Gastrocnemius medialis (tissue), 4 donors: ENCODE measurements around the gene CENPX. TPM values are rescaled to one million over a fixed set of nuclear protein-coding genes. Genes with fewer than 3 reads are reported as not detected.

Experiments
- ATAC-seq, 2 donors: fragments of 150-250 bp; one replicate each; pipeline ENCODE4 v1.9.1; 2016
- DNase-seq, 2 donors: peaks; one replicate each; pipeline ENCODE4 v3.0.0-alpha.2; 2019
- H3K27ac ChIP-seq, 4 donors: fragments of 200-600 bp; sonication (generic); 1 replicate in 1 of 4; 2 replicates in 3 of 4; pipeline ENCODE4 v1.5.1; 2016 to 2018; ENCODE audit warnings: mild to moderate bottlenecking in 2 of 4, moderate library complexity in 1 of 4
- H3K27me3 ChIP-seq, 3 donors: fragments of 200-600 bp; sonication (generic) in 2 of 3; 1 replicate in 1 of 3; 2 replicates in 2 of 3; pipeline versions ENCODE4 v1.5.1 to v1.6.0; 2016 to 2019; ENCODE audit warnings: mild to moderate bottlenecking in 1 of 3, moderate library complexity in 1 of 3
- H3K36me3 ChIP-seq, 2 donors: fragments of 200-600 bp; sonication (generic) in 1 of 2; one replicate each; pipeline ENCODE4 v1.5.1; 2017 to 2018
- H3K4me1 ChIP-seq, 2 donors: fragments of 200-600 bp; sonication (generic) in 1 of 2; one replicate each; pipeline ENCODE4 v1.5.1; 2016 to 2017; ENCODE audit warnings: mild to moderate bottlenecking in 2 of 2
- H3K4me3 ChIP-seq, 4 donors: fragments of 200-600 bp; sonication (generic) in 3 of 4; 1 replicate in 1 of 4; 2 replicates in 3 of 4; pipeline ENCODE4 v1.5.1; 2016 to 2019; ENCODE audit warnings: mild to moderate bottlenecking in 2 of 4
- H3K9me3 ChIP-seq, 3 donors: fragments of 200-600 bp; sonication (generic) in 2 of 3; 1 replicate in 1 of 3; 2 replicates in 2 of 3; pipeline ENCODE4 v1.5.1; 2016 to 2019
- POLR2A ChIP-seq, 2 donors: fragments of 450-650 bp; IDR thresholded peaks; one replicate each; pipeline ENCODE4 v1.6.1; 2017; ENCODE audit warnings: antibody characterized with exemption in 2 of 2, mild to moderate bottlenecking in 2 of 2, moderate library complexity in 2 of 2
- in situ Hi-C, 4 donors: fragments of 200-750 bp; cut with MboI; loops; one replicate each; pipeline versions ENCODE4 v1.15.0 to v1.8.0; 2017; ENCODE audit warnings: low sequenced_read_pairs in 4 of 4
- intact Hi-C: fragments of 100-400 bp; cut with DNase I; formaldehyde crosslinking; loops from one replicate; pipeline ENCODE4 v1.15.1; 2023; ENCODE audit warnings: low total_unique reads
- total RNA-seq, 4 donors: library from RNA; depleted of rRNA; stranded (reverse); fragments of >200 nt; gene quantifications; one replicate each; pipeline versions ENCODE4 v1.1.0 to v1.2.3, GENCODE V29; 2016
- TF ChIP-seq, protein P1 (sequence below), 5 experiments: fragments of 450-650 bp in 3 of 5; fragments of 200-600 bp in 2 of 5; sonication (generic) in 2 of 5; IDR thresholded peaks in 4 of 5; conservative IDR thresholded peaks in 1 of 5; 1 replicate in 4 of 5; 2 replicates in 1 of 5; pipeline ENCODE4 v1.5.1; 2016 to 2019; ENCODE audit warnings: antibody characterized with exemption in 5 of 5, mild to moderate bottlenecking in 3 of 5, moderate library complexity in 3 of 5

CENPX gene
- total RNA-seq, 4 donors from 2014 or later: 41.2 to 62.7 (median 57.0) TPM

DNA sequence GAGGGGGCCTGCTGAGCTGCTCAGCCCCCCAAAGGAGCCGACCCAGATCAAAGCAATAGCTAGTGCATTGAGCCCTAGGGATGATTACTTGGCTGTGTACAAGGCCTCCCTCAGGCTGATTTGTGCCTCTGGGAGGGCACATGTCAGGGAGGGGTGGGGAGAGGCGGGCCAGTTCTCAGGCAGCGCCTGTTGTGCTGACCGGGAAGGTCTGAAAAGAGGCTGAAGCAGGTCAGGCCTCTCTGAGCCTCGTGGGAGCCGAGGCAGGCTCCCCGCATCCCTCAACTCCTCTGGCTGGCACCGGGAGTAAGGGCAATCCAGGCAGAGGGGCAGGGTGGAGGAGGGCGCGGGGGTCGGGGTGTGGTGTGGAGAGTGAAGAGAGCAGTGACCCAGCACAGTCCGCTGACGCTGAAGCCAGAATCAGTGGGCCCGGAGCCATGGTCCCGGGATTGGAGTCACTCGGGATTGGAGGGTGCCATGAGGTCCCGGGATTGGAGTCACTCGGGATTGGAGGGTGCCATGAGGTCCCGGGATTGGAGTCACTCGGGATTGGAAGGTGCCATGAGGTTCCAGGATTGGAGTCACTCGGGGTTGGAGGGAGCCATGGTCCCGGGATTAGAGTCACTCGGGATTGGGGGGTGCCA lies 11.8 kb upstream of the CENPX start:
- H3K36me3 ChIP-seq: peaks cover 3 to 16% of the 10 kb centered on the region in 2 donors
- no peak for TF ChIP-seq POLR2A (IDR thresholded peaks at IDR 0.05)
- TF ChIP-seq, protein P1, sequence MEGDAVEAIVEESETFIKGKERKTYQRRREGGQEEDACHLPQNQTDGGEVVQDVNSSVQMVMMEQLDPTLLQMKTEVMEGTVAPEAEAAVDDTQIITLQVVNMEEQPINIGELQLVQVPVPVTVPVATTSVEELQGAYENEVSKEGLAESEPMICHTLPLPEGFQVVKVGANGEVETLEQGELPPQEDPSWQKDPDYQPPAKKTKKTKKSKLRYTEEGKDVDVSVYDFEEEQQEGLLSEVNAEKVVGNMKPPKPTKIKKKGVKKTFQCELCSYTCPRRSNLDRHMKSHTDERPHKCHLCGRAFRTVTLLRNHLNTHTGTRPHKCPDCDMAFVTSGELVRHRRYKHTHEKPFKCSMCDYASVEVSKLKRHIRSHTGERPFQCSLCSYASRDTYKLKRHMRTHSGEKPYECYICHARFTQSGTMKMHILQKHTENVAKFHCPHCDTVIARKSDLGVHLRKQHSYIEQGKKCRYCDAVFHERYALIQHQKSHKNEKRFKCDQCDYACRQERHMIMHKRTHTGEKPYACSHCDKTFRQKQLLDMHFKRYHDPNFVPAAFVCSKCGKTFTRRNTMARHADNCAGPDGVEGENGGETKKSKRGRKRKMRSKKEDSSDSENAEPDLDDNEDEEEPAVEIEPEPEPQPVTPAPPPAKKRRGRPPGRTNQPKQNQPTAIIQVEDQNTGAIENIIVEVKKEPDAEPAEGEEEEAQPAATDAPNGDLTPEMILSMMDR (IDR thresholded peaks at IDR 0.05 in 4 of 5, conservative IDR thresholded peaks at IDR 0.05 in 1 of 5): no peak
- in situ Hi-C loops (loop anchor here (10.0 to 25.0 kb wide), 2 partner anchors 103 to 120 kb away; no protein-coding TSS in a partner anchor), intact Hi-C loops (loop anchor here (5.0 kb wide), 1 partner anchor 203 kb away; no protein-coding TSS in a partner anchor)
- H3K4me1 ChIP-seq: peaks cover 12 to 40% of the 10 kb centered on the region in 2 donors
- no peak overlapping the region for H3K4me3 ChIP-seq
- peaks cover 10 to 14% (median 11%) of the 10 kb centered on the region in 3 donors for H3K27me3 ChIP-seq
- ATAC-seq: no peak
- no peak for DNase-seq
- H3K9me3 ChIP-seq: no peaks in the 10 kb centered on the region
- H3K27ac ChIP-seq: no peak overlapping the region

DNA sequence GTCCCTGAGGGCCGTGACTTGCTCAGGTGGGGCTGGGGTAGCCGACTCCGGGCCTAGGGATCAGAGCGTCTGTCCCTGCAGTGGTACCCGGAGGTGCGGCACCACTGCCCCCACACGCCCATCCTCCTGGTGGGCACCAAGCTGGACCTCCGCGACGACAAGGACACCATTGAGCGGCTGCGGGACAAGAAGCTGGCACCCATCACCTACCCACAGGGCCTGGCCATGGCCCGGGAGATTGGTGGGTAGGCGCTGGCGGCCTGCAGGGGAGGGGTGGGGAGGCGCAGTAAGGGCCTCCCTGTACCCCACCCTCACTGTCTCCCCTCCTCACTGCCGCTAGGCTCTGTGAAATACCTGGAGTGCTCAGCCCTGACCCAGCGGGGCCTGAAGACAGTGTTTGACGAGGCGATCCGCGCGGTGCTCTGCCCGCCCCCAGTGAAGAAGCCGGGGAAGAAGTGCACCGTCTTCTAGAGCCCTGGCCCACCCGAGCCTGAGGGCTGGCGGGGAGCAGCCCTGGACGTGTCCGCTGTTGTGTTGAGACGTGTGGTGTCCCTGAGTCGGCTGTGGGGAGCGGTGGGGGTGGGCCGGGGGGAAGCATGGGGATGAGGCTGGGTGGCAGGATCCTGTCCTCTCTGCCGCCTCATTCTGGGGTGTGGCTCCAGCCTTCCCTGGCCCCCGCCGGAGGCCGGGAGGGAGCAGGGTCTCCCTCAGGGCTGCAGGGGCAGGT lies 10.8 kb upstream of the CENPX start:
- TF ChIP-seq, protein P1 (IDR thresholded peaks at IDR 0.05 in 4 of 5, conservative IDR thresholded peaks at IDR 0.05 in 1 of 5): no peak
- no peak for TF ChIP-seq POLR2A (IDR thresholded peaks at IDR 0.05)
- no peak for DNase-seq
- intact Hi-C loops: no loop called here
- Histone ChIP-seq H3K27me3 (peaks cover 10 to 14% (median 11%) of the 10 kb centered on the region in 3 donors), H3K36me3 (peaks cover 3 to 16% of the 10 kb centered on the region in 2 donors), H3K4me1 (peaks cover 12 to 40% of the 10 kb centered on the region in 2 donors), H3K4me3 (no peak overlapping the region), H3K9me3 (no peaks in the 10 kb centered on the region), H3K27ac (no peak overlapping the region)
- in situ Hi-C loops: loop anchor here (10.0 to 25.0 kb wide), 2 partner anchors 104 to 121 kb away; no protein-coding TSS in a partner anchor
- ATAC-seq: no peak

DNA sequence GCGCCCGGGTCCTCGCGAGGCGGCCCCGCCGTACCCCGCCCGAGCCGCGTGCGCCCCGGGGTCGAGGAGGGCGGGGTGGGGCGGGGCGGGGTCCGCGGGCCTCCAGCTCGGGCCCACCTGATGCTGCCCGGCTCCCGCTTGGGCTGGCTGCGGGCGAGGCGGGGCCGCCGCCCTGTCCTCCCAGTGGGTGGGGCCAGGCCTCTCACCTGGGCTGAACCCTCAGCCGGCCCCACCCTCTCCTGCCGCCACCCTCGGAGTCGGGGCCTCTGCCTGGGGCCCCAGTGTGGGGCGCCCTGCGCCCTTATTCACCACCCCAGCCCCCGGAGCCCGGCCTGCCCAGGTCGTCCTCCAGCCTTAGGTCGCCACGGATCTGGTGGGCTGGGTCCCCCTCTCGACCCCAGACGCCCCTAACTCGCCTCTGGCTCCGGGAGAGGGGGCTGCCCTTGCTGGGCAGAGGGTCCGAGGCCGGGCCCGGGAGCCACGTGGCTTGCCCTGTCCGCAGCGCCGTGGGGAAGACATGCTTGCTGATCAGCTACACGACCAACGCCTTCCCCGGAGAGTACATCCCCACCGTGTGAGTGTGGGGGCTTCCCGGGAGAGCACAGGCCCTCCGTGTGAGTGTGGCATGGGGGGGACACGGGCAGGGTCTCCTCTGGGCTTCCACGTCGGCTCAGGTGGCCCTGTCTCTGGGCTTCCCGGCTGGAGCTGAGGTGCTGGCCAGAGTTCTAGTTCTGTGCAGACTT lies 9.4 kb upstream of the CENPX start:
- no peak for TF ChIP-seq POLR2A (IDR thresholded peaks at IDR 0.05)
- TF ChIP-seq, protein P1 (IDR thresholded peaks at IDR 0.05 in 4 of 5, conservative IDR thresholded peaks at IDR 0.05 in 1 of 5): no peak
- Histone ChIP-seq H3K36me3 (peaks cover 3 to 16% of the 10 kb centered on the region in 2 donors), H3K4me3 (no peak overlapping the region), H3K27ac (no peak overlapping the region), H3K9me3 (no peaks in the 10 kb centered on the region), H3K27me3 (peaks cover 10 to 14% (median 11%) of the 10 kb centered on the region in 3 donors), H3K4me1 (peaks cover 12 to 34% of the 10 kb centered on the region in 2 donors)
- ATAC-seq (no peak), DNase-seq (no peak)
- intact Hi-C loops (no loop called here), in situ Hi-C loops (loop anchor here (10.0 to 25.0 kb wide), 2 partner anchors 105 to 123 kb away; no protein-coding TSS in a partner anchor)

DNA sequence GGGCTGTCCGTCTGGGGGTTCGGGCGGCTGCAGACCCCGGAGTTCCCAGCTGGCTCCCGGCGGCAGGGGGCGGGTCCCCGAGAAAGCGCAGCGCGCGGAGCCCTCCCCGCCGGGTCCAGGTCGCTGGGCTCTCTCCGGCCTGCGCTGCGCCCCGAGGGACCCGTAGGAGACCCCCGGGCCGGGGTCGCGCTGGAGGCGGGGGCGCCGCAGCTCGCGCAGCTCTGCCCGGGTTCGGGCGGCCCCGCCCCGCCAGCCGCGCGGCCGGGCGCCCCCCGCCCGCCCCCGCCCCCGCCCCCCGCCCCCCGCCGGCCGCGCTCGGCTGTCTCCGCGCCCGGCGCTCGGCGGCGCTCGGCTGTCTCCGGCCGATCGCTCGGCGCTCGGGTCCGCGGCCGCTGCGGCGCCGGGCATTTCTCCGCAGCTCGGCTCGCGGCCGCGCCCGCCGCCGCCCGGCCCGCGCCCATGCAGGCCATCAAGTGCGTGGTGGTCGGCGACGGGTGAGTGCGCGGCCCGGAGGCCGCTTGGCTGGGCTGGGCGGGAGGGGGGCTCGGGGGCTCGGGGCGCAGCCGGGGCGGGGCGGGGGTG lies 8.7 kb upstream of the CENPX start, which contains the start of gene RAC3:
Gene RAC3, plus strand, starts transcription at position 376 of the 582 bp plus-strand sequence. Its CDS starts 84 bp downstream, at position 460.
- Histone ChIP-seq H3K27ac (no peak within 1 kb of the TSS), H3K9me3 (no peaks in the 10 kb centered on the region), H3K4me3 (peak within 1 kb of the TSS; percentile 46 to 61 (median 57)), H3K36me3 (peaks cover 3 to 15% of the 10 kb centered on the region in 2 donors), H3K27me3 (peaks cover 10 to 14% (median 11%) of the 10 kb centered on the region in 3 donors), H3K4me1 (peaks cover 8 to 29% of the 10 kb centered on the region in 2 donors)
- no peak for ATAC-seq
- in situ Hi-C loops (loop anchor here (10.0 to 25.0 kb wide), 2 partner anchors 106 to 123 kb away; no protein-coding TSS in a partner anchor), intact Hi-C loops (no loop called here)
- TF ChIP-seq, protein P1 (IDR thresholded peaks at IDR 0.05 in 4 of 5, conservative IDR thresholded peaks at IDR 0.05 in 1 of 5): no peak
- TF ChIP-seq POLR2A (IDR thresholded peaks at IDR 0.05): no peak
- no peak for DNase-seq
